Measurements from ENCODE around the gene TMEM131.

DNA sequence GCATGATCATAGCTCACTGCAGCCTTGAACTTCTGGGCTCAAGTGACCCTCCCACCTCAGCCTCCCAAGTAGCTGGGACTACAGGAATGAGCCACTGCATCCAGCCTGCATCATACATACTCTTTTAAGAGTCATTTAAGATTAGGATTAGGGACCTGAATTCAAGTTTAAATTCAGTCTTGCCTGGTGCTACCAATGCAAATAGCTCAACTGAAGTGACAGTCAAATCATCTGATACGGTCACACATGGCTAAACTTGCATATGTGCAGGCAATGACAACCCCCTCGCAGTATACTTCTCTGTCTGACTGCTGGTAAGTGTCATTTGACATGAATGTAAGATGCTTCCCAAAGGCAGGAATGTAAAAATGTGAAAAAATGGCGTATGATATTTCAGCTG lies 31.8 kb upstream of the TMEM131 start:
- TF ChIP-seq, protein P1, sequence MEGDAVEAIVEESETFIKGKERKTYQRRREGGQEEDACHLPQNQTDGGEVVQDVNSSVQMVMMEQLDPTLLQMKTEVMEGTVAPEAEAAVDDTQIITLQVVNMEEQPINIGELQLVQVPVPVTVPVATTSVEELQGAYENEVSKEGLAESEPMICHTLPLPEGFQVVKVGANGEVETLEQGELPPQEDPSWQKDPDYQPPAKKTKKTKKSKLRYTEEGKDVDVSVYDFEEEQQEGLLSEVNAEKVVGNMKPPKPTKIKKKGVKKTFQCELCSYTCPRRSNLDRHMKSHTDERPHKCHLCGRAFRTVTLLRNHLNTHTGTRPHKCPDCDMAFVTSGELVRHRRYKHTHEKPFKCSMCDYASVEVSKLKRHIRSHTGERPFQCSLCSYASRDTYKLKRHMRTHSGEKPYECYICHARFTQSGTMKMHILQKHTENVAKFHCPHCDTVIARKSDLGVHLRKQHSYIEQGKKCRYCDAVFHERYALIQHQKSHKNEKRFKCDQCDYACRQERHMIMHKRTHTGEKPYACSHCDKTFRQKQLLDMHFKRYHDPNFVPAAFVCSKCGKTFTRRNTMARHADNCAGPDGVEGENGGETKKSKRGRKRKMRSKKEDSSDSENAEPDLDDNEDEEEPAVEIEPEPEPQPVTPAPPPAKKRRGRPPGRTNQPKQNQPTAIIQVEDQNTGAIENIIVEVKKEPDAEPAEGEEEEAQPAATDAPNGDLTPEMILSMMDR (conservative IDR thresholded peaks at IDR 0.05; ENCODE audit: low read depth, low read length) = no peak
- TF ChIP-seq EZH2 (IDR thresholded peaks at IDR 0.05; ENCODE audit: borderline replicate concordance, low read depth, low read length, poor library complexity, severe bottlenecking) = no peak
